Measurements from ENCODE around the gene ZNF646.
A peak's percentile ranks its signal among the peaks of the same experiment; 100 is the strongest.

- no peak for TF ChIP-seq CTCF (IDR thresholded peaks at IDR 0.05)
- peak in 2 of 3 donors; percentile 76 to 81 for TF ChIP-seq POLR2AphosphoS5 (IDR thresholded peaks at IDR 0.05)
- TF ChIP-seq EP300 (IDR thresholded peaks at IDR 0.05; ENCODE audit: low read depth), result no peak
- peak; percentile 30 for TF ChIP-seq POLR2A (IDR thresholded peaks at IDR 0.05)
Measured at GRCh38 chr16:31032736-31033708, 41.2 kb upstream of the ZNF646 start, which contains the start of gene STX4.

All from transverse colon (tissue), 4 donors.